HUDEP-2 (cell line): ENCODE results near the gene HS6ST1.
A peak's percentile ranks its signal among the peaks of the same experiment; 100 is the strongest.
"Not testable (repeated sequence)": the region's sequence is repeated elsewhere in the genome, so short reads cannot be mapped to it uniquely, and the experiment has no call there.

Experiments used
- DNase-seq, 76 experiments: peaks; one replicate each; lab custom pipeline; 2025; ENCODE audit not compliant: unreplicated experiment in 76 of 76; lab: John Stamatoyannopoulos, UW

HS6ST1 gene

DNA sequence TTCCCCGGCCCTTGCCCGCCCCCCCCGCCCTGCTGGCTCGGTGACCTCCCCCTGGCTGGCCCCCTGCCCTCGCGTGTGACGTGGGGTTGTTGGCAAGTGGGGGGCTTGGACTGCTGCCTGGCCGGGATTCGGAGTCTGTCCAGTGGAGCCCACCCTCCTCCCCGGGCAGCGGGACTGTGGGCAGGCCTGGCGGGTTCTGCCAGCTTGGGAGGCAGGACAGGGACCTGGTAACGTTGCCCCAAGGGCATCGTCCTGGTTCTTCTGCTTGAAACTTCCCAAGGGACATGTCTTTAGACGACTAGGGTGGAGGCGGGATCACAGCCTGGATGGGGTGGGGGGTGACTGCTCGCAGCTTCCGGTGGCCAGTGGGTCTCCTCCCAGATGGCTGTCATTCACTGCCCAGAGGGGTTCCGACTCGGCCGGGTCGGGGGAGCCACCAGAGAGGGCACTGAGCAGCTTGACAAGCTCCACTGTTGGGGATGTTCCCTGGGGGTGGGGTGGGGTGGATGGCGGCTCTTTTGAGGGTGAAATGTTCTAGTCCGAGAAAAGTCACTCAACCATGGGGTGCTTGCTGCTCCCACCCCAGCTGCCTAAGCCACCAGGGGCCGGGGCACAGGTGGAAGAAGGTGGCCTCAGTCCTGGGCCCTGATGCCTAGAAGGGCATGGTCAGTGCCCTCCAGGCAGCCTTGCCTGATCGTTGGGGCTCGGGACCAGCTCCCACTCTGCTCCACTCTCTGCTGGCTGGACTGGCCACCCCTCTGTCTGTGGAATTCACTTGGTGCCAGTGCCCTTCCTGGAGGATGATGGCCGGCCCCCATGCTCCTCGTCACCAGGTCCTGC is 4.3 kb upstream of the HS6ST1 start:
- no peak for DNase-seq

DNA sequence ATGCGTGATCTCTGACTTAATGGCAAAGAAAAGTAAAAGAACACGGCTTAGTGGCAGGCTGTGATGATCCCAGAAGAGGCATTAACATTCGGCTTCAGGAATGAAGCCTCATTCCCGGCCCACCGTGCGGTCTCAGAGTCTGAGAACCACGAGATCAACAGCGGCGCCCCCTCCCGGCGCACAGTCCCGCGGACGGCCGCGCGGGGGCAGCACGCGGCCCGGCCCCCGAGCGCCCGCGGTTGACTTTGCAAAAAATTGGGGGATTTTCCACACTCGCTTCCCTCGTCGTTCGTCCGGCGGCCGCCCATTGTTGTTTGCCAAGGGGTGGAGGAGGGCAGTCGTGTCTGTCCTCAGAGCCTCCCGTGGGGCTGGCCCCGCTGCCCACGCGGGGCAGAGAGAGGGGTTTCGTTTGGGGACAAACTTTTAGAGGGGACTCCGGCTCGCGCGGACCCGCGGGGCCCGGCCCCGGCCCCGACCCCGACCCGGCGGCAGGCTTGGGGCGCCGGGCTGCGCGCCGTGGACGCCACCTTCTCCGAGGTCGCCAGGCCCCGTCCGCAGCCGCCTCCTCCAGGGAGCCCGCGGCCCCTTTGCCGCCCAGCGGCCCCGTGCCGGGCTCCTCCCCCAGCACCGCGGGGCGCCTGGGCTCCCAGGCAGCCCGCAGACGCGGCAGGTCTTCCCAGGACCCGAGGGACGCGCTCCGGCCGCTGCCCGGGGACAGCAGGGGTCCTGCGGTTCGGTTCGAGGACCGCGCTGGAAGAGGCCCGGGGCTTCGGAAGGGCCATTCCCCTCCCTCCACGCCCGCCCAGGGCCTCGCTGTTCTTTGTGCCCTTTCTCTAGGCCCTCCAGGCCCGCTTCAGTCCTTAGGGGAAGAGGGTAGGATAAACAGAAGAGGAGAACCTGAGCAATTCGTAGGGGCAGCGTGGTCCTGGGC is 3.4 kb upstream of the HS6ST1 start:
- DNase-seq, result peak in 68 of 76 experiments; percentile 7 to 81 (median 57)

DNA sequence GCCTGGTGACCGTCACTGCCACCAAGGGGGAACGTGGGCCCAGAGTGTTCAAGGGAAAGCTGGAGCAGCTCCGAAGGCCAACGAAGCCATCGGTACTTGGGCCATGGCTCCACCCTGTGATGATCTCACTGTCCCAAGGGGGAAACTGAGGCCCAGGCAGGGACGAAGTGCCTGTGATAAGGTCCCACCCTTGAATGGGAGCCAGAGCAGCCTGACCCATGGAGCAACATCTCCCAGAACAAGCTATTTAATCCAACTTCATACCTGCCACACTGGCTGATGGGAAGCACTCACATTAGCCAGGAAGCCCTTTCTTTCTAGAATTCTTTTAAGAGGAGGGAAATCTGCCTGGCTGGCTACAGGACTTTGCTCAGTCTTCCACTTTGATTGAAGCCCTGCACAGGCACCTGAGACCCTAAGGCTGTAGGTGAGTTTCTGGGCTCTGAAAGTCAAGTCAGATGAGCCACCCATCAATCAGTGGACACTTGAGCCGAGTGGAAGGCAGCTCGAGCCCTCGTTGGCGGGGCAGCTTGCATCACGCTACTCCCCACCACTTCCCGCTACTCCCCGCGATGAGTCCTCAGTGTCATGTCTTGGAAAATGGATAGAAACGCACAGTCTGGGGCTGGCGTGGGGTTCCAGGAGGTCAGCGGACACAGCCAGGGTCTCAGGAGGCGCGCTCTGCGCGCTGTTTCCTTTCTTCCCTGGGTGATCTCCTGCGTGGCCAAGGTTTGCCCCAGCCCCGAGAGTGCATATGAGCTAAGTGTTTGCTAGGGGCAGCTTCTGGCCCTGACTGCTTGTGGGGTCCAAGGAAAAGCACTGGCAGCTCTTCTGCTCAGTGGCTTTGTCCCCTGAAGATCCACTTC is 2.5 kb upstream of the HS6ST1 start:
- DNase-seq, result no peak

DNA sequence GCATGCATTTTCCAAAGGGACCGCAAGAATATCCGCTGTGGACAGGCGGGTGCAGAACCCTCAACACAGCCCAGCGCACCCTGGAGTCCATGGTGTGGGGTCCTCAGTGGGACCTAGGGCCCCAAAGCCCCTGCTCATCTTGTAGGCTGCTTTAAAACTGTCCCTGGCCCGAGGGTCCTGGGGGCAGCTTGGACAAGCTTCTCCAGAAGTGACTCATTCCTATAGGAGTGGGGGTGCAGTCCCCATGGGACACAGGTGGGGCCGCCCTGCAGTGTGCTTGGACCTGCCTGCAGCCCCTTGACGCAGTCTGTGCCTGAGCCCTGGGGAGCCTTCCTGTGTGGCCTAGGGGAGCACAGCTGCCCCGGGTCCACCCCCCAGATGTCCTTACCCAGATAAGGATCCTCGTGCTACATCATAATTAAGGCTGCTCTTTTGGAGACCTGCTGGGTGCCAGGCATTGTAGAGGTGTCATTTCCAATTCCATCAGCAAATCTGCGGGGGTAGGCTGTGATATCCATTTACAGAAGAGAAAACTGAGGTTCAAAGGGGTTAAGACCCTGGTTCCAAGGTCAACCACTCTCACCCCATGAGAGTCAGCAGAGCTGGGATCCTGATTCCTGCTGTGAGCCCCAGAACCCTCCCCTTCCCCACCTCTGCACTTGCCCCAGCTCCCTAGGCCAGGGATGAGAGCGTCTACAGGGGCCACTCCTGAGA is 1.7 kb upstream of the HS6ST1 start:
- DNase-seq, result no peak

DNA sequence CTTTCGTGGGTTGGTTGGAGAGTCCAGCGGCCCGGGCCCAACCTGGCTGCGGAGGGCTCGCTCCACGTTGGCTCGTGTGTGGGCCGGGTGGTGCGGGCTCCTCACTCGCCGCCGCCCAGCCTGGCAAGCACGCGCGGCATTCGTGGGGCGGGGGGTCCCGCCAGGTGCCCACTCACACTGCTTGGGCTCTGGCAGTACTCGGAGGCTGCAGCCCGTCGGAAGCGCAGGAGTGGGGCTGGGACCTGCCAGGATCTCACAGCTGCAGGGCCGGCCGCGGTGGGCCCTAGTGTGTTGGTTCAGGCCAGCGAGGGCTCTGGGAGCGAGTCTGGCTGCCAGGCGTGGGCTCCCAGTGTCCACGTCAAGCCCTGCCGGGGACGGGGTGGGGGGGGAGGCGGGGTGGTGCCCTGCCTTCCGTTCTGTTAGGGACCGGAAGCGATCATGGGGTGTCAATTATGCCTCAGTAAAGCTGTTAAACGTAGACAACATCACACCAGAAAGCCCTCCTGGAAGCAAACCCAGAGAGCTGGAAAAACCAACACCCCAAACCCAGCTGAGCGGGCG is 1.0 kb upstream of the HS6ST1 start:
- no peak for DNase-seq

DNA sequence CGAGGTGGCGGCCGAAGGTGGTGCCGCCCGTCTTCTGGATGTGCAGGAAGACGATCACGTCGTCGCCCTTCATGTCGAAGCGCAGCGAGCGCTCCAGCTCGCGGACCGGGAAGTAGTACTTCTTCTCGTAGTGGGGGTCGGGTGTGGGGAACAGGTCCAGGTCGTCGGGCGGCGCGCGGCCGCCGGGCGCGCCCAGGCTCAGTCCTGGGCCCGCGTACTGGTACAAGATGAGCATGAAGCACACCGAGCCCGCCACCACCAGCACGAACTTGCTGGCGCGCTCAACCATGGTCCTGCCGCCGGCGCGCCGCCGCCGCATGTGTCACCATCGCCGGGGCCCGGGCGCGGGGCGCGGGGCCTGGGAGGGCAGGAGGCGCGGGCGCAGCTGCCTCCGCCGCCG is 423 bp downstream of the HS6ST1 start:
- DNase-seq, result peak in 1 of 76 experiments; percentile 13

DNA sequence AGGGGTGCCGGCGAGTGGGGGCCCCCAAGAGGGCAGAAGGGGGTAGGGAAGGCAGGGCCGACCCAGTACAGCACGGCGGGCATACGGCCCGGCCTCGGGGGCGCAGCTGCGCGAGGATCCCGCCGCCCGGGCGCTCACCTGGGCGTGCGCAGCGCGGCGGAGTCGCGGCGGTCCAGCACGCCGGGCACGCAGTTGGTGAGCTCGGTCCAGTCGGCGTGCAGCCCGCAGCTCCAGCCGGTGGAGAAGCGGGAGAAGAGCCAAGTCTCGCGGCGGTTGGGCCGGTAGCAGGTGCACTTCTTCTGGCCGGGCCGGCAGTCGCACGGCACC is 806 bp downstream of the HS6ST1 start:
- DNase-seq, result not testable (repeated sequence)

DNA sequence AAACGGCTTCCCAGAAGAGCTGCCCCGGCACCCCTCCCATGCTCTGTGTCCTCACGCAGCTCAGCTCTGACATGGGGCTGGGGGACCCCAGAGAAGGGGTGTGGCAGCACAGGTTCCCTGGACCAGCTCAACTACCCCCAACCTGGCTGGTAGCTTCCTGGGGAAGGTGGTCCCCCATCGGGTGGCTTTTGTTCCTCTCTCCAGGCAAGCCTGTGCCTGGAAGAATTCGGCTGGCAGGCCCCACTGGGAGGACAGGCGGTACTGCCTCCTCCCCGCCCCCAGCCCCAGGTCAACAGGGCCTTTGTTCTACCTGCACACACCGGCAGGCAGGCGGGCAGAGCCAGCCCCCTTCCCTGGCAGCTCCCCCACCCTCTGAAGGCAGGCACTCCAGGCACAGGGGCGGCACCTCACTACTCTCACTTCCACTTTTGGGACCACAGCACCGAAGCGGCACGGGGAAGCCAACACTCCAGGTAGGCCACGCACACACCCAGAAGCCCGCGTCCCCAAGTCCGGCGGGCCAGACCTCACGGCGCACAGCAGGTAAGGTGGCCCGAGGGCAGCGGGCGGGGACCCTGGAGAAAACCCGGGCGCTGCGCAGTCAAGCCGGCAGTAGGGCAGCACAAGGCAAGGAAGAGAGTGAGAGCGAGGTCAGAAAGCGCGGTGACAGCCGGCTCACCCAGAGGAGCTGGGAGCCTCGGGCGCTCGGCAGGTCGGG is 1.3 kb downstream of the HS6ST1 start:
- peak in 5 of 76 experiments; percentile 3 to 30 (median 18) for DNase-seq

DNA sequence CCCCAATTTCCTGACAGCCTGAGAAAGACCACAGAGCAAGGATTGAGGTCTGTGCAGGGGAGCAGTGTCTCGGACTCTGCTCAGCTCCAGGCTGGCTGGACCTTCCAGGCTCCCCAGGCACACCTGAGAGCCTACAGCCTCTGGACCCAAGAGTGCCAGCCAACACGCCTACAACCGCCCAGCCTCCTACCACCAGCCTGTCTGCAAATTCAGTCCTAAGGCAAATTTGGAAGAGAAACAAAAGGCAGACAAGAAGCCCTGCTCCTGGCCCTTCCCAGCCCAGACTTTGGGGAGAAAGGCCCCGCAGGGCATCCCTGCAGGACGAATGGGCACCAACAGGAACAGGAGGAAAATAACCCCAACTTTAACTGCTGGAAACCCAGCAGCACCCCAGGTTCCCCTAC is 1.9 kb downstream of the HS6ST1 start:
- DNase-seq, result no peak

DNA sequence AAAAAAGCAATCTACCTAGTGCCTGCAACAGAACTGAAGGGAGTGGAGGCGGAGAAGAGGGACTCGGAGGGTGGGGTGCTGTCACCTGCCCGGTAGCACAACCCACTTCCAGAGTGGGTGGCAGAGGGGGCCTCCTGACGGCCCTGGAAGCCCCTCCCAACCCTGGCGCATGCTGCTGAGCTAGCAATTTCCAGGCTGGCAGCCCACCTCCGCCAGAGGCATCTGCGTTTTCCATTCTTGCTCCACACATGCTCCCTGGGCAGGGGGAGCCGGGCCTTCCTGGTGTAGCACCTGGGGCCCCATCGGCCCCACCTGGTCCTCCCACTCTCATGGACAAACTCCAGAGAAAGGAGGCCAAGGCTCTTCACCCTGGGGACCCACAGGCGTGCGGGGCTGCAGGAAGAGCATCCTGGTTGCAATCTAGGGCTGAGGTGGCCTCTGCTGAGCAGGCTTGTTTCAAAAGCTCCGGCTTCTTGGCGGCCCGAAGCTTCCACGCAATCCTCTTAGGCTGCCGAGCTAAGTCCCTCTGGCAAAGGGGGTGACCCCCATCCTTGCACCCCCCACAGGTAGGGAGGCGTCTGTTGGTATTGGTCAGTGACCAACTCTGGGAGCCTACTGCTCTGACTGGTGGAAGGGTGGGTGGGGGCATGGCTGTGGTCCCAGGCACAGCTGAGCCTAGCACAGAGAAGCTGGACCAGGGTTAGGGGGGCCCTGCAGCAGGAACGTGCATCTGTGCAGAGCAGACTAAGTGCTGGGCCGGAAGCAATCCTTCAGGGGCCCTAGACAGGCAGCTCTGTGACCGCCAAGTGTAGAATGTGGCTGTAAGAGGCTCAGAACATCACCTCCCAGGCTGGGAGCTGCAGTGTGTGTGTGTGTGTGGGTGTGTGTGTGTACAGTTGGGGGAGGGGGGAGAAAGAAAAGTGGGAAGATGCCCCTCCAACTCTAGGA is 2.6 kb downstream of the HS6ST1 start:
- DNase-seq, result peak in 1 of 76 experiments; percentile 9

DNA sequence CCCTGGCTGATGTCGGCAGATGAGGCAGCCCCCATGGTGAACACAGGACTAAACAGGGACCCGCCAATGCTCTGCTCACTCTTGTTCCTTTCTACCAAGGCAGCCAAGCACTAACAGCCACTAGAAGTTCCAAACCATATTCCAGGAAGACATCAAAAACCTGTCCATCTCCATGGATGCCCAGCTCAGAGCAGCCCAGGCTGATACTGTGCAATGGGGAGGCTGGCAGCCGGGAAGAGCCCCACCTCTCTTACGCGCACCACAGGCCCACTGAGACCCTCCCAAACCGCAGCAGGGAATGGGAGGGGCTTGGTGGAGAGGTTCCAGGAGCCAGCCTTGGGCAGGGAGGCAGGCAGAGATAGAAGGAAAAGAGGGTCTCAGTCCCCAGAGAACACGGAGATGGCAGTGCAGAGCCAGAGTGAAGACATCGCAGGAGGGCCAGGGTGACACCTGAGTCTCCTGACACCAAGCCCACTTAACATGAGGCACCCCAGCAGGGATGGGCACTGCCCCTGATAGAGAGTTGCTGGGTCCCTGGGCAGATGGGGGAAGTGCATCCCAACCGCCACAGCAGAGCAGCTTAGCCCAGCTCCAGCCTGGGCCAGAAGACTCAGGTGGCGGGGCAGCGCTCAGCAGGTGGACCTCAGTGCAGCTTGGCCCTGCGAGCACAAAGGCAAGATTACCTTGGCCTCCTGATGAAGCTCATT is 3.4 kb downstream of the HS6ST1 start:
- DNase-seq, result no peak

DNA sequence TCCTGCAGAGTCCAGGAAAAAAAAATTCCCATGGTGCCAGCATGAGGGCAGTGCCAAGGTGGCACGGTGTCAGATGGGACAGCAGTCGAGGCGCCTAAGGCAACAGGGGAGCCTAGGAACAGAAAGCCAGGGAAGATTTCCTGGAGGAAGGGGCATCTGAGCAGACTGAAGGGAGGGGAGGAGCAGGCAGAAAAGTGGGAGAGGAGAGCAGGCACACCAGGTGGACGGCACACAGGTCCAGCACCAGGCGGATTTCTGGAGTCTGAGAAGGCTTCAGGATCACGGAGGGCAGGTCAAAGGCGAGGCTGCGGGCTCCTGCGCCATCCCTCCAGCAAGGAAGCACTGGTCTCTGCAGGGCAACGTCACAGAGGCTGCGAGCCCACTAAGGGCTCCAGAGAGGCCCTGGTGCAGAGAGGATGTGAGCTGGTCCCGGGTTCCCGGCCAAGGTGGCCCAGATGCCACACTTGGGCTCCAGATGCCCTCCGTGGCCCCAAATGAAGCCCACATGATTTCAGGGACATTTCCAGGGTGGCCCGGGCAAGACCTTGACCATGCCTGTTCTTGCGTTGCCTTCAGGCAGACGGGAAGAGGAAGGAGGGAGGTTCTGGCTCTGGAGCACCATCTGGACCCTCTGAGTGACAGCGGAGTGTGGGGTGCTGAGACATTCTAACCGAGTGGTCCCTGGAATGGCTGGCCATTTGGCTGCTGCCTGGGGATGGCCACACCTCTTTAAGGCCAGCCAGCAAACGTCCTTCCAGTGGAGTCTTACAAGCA is 4.1 kb downstream of the HS6ST1 start:
- no peak for DNase-seq

DNA sequence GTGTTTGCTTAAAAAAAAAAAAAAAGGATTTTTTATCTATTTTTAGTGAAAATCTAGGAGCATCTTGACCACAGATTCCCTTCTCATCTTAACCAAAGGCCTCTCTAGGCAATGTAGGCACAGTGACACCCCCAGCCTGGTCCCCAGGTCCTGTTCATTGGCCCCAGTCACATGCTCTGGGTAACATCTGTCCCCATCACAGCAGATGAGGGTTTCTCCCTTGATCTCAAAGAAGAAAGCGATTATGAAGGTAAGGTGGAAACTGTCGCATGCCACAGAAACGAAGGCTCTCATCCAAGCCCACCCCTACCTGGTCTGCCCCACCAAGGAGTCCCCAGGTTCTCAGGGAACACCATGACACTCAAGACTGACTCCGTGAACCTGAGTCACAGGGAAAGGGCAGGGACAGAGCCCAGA is 4.7 kb downstream of the HS6ST1 start:
- DNase-seq, result no peak

DNA sequence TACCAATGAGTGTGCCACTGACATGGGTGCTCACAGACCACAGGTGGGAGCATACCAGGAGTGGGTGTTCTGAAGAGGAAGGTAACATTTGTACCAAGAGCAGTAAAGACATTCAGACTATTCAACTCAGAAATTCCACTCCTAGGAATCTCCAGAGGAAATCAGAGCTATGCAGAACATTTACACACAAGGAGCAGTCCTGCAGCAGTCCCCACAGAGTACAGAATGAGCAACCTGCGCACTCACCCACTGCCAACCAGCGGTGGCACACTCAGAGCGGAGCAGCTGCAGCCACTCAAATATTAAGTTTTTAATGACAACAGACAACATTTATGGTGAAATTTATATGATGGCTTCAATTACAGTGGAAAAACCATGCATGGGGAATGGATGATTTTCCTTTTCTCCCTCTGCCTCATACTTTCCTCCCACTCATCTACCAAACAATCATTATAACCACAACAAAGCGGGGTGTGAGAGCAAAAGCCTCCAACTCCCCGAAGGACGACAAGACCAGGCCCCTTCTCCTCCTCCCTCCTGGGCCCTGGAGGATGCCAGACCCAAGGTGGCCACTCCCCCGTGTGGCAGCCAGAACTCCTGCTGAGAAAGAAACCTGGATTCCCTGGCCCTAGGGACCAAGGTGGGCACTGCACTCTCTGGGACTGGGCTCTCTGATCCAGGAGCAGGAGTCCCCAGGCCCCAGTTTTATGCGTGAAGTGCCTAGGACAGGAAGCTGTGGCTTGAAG is 5.4 kb downstream of the HS6ST1 start:
- peak in 2 of 76 experiments; percentile 2 to 9 for DNase-seq

DNA sequence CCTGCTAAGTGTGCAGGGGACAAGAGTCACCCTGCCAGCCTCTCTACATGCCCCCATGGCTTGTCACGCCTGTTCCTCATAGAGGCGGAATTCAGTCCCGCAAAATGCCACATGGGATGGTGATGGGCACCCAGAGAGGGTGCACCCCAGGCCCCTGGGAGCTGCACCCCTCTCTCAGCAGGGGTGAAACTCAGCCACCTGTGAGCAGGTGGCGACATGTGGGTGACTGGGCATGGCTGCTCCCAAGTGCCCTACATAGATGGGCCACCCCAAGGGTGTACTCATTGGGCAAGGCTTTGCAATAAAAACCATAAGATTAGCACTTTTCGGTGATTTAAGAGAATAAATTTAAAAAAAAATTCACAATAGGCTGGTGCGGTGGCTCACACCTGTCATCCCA is 6.3 kb downstream of the HS6ST1 start:
- no peak for DNase-seq

DNA sequence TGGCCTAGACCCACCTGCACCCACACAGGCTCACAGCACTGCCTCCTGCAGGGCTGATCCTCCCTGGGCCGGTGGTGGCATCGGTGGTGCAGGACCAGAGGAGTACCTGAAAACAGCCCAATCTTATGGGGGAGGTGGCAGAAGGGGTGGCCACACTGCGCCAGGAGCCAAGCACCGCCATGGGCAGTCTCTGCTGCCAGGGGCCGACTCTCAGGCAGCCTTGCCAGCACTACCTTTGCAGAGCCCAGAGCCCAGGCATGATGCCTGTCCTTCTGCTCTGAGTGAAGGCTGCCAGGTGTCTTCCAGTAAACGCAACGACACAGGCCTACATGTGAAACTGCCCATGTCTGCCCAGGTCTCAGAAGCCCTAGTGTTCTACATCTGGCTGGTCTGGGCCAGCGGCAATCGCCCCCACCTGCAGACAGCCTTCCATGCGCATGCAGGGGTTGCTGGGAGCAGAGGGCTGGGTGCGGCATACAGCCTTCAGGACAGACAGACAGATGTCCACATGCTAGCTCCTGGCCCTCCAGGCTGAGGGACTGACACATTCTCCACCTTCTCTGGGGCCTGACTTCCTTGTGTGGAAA is 6.8 kb downstream of the HS6ST1 start:
- DNase-seq, result no peak
